OCI-LY7 (cell line): Measurements from ENCODE around the gene LENG1. TPM values are rescaled to one million over a fixed set of nuclear protein-coding genes. Genes with fewer than 3 reads are reported as not detected.

Experiments used
- BruUV-seq: library from RNA; stranded (reverse); fragments of 400-500 nt; replicated peaks from 2 replicates; lab custom pipeline; 2021; lab: Mats Ljungman, UMichigan
- CTCF ChIA-PET: fragments of 300-600 bp; sonication (Branson Sonifier 250); formaldehyde crosslinking; loops from one replicate; lab custom pipeline; 2022; ENCODE audit warnings: antibody characterized with exemption; ENCODE audit not compliant: unreplicated experiment; lab: Charles Lee
- POLR2A ChIA-PET: fragments of 300-600 bp; sonication (Branson Sonifier 250); formaldehyde crosslinking; loops from one replicate; lab custom pipeline; 2022; ENCODE audit warnings: antibody characterized with exemption; lab: Charles Lee
- DNase-seq: peaks from one replicate; pipeline ENCODE4 v3.0.0-alpha.2; 2015; ENCODE audit warnings: low spot score
- H2AFZ ChIP-seq: fragments of 200-600 bp; sonication (generic), shearing (Covaris generic); 2 replicates; pipeline ENCODE4 v1.6.1; 2014; ENCODE audit warnings: mild to moderate bottlenecking, antibody characterized with exemption, low read length, moderate library complexity
- H3K27ac ChIP-seq: fragments of 200-600 bp; sonication (generic); 2 replicates; pipeline ENCODE4 v1.5.1; 2014; ENCODE audit warnings: mixed run types, low read depth, mild to moderate bottlenecking, moderate library complexity, low read length, inconsistent platforms; ENCODE audit not compliant: poor library complexity, severe bottlenecking
- H3K36me3 ChIP-seq: fragments of 200-600 bp; sonication (generic); 2 replicates; pipeline ENCODE4 v1.6.1; 2014; ENCODE audit warnings: mild to moderate bottlenecking, antibody characterized with exemption, low read length, moderate library complexity, mixed read lengths; ENCODE audit not compliant: insufficient read depth
- H3K4me1 ChIP-seq: fragments of 200-600 bp; sonication (generic); 2 replicates; pipeline ENCODE4 v1.5.1; 2014; ENCODE audit warnings: mild to moderate bottlenecking, low read length; ENCODE audit not compliant: insufficient read depth, poor library complexity, severe bottlenecking
- H3K4me2 ChIP-seq: fragments of 200-600 bp; sonication (generic); 2 replicates; pipeline ENCODE4 v1.6.1; 2014; ENCODE audit warnings: mild to moderate bottlenecking, low read length
- H3K4me3 ChIP-seq: fragments of 200-600 bp; sonication (generic); 2 replicates; pipeline ENCODE4 v1.5.1; 2014; ENCODE audit warnings: mild to moderate bottlenecking, low read depth, low read length; ENCODE audit not compliant: poor library complexity, severe bottlenecking
- H3K79me2 ChIP-seq: fragments of 200-600 bp; sonication (generic); 2 replicates; pipeline ENCODE4 v1.6.1; 2016; ENCODE audit warnings: low read depth, mild to moderate bottlenecking, low read length, moderate library complexity, mixed read lengths; ENCODE audit not compliant: insufficient read depth
- H3K9me2 ChIP-seq: fragments of 200-600 bp; sonication (generic); 2 replicates; pipeline ENCODE4 v1.6.1; 2016; ENCODE audit warnings: mild to moderate bottlenecking, low read length, mixed read lengths; ENCODE audit not compliant: insufficient read depth
- H3K9me3 ChIP-seq: fragments of 200-600 bp; sonication (generic); 2 replicates; pipeline ENCODE4 v1.6.1; 2014; ENCODE audit warnings: mild to moderate bottlenecking, mixed run types, low read length, mixed read lengths
- H4K20me1 ChIP-seq: fragments of 200-600 bp; sonication (generic); 2 replicates; pipeline ENCODE4 v1.6.1; 2014; ENCODE audit warnings: mild to moderate bottlenecking, antibody characterized with exemption, low read length, moderate library complexity, mixed read lengths; ENCODE audit not compliant: insufficient read depth
- EZH2phosphoT487 ChIP-seq: fragments of 200-600 bp; sonication (generic); IDR thresholded peaks from 2 replicates; pipeline ENCODE4 v1.6.1; 2018; ENCODE audit warnings: low read depth, borderline replicate concordance, mild to moderate bottlenecking, mixed run types, antibody characterized with exemption, low read length, moderate library complexity, mixed read lengths
- intact Hi-C: fragments of 100-400 bp; cut with micrococcal nuclease; formaldehyde crosslinking; loops from one replicate; pipeline ENCODE4 v1.10.0; 2022; ENCODE audit not compliant: unreplicated experiment
- total RNA-seq, 2 experiments: library from RNA; depleted of rRNA in 1 of 2; stranded (reverse); fragments of >200 nt in 1 of 2; shearing (Covaris generic) in 1 of 2; gene quantifications; 2 replicates each; pipeline ENCODE4 v1.2.3, GENCODE V29; 2014 to 2022
- TF ChIP-seq, protein P1 (sequence below): fragments of 200-600 bp; sonication (generic); conservative IDR thresholded peaks from 2 replicates; pipeline ENCODE4 v1.5.1; 2014; ENCODE audit warnings: mild to moderate bottlenecking, antibody characterized with exemption, low read length, moderate library complexity, mixed read lengths

LENG1 gene
- total RNA-seq, 2 experiments from 2014 or later, result 4.7 to 8.0 TPM

DNA sequence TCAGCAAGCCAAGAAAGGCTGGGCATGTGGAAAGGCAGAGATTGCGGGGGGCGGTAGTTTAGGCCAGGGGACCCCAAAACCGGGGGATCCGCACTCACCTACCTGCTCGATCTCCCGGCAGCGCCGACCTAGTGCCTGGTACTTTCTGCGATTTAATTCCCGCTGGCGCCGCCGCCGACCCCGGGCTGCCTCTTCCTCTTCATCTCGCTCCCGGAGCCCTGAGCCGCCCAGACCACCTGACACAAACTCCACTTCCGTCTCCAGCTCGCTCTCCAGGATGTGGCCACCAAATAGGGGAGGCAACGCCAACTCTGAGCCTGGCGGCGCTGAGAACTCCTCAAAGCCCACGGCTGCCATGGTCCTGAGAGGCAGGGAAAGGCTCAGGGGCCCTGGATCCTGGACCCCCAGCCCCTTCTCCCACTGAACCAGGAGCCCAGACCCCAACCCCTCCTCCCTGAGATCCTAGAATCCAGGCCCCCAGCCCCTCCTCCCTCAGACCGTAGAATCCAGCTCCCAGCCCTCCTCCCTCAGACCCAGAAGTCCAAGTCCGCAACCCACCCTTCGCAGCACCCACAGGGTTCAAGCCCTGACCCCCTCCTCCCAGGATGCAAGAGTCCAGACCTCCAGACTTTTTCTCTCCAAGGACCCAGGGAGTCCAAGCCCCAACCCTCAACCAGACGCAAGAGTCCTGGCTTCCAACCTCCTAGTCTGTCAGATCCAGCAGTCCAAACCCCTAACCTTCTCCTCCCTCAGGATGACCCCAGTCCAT, 45.0 kb downstream of the LENG1 start:
- BruUV-seq, result no TSS peak
- POLR2A ChIA-PET, result interaction anchor here (1.5 kb wide), 1 partner anchor 23 kb away, joined by 7 read pairs; the partner anchor contains the start of gene CNOT3
- H3K27ac ChIP-seq, result peak overlapping the region; percentile 66
- H3K9me3 ChIP-seq, result no peaks in the 10 kb centered on the region
- H3K79me2 ChIP-seq, result peaks cover 29% of the 10 kb centered on the region
- H3K4me3 ChIP-seq, result peak overlapping the region; percentile 92
- intact Hi-C loops, result loop anchor here (1.0 kb wide), 1 partner anchor 23 kb away; the partner anchor contains the start of gene CNOT3
- no peaks in the 10 kb centered on the region for H3K9me2 ChIP-seq
- H3K4me1 ChIP-seq, result peaks cover 16% of the 10 kb centered on the region
- peak; percentile 62 for DNase-seq
- TF ChIP-seq EZH2phosphoT487, result no peak
- TF ChIP-seq, protein P1, sequence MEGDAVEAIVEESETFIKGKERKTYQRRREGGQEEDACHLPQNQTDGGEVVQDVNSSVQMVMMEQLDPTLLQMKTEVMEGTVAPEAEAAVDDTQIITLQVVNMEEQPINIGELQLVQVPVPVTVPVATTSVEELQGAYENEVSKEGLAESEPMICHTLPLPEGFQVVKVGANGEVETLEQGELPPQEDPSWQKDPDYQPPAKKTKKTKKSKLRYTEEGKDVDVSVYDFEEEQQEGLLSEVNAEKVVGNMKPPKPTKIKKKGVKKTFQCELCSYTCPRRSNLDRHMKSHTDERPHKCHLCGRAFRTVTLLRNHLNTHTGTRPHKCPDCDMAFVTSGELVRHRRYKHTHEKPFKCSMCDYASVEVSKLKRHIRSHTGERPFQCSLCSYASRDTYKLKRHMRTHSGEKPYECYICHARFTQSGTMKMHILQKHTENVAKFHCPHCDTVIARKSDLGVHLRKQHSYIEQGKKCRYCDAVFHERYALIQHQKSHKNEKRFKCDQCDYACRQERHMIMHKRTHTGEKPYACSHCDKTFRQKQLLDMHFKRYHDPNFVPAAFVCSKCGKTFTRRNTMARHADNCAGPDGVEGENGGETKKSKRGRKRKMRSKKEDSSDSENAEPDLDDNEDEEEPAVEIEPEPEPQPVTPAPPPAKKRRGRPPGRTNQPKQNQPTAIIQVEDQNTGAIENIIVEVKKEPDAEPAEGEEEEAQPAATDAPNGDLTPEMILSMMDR, result no peak
- peaks cover 58% of the 10 kb centered on the region for H3K36me3 ChIP-seq
- peak overlapping the region; percentile 10; the same call in 1 of the 2 replicates for H2AFZ ChIP-seq
- H3K4me2 ChIP-seq, result peak overlapping the region; percentile 94
- CTCF ChIA-PET, result interaction anchor here (1.3 kb wide), 1 partner anchor 23 kb away, joined by 6 read pairs; the partner anchor contains the start of gene CNOT3
- H4K20me1 ChIP-seq, result 0 out of 2 replicates have a peak, but pooled peaks cover 5% of the 10 kb centered on the region

DNA sequence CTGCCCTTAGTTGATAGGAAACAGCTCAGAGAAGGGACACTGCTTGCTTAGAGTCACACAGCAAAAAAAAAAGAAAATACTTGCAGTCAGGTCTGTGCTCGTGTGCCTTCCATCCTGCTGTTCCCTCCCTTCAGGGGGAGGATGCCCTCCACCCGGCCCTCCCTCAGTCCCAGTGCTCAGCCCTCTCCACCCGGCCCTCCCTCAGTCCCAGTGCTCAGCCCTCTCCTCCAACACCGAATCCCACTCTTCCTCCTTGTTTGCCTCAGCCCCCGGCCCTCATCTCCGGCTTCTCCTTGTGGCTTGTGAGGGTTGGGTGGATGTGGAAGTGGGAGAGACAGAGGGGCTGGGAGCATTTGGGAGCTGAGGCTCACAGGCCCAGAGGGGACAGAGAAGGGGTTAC, 49.9 kb downstream of the LENG1 start:
- H2AFZ ChIP-seq, result no peak overlapping the region
- no peak overlapping the region for H3K27ac ChIP-seq
- no peaks in the 10 kb centered on the region for H3K9me2 ChIP-seq
- intact Hi-C loops, result no loop called here
- DNase-seq, result no peak
- no TSS peak for BruUV-seq
- H4K20me1 ChIP-seq, result 0 out of 2 replicates have a peak, but pooled peaks cover 5% of the 10 kb centered on the region
- H3K9me3 ChIP-seq, result no peaks in the 10 kb centered on the region
- H3K4me3 ChIP-seq, result no peak overlapping the region
- no peak overlapping the region for H3K4me2 ChIP-seq
- peaks cover 7% of the 10 kb centered on the region for H3K4me1 ChIP-seq
- H3K36me3 ChIP-seq, result peaks cover 82% of the 10 kb centered on the region
- peaks cover 17% of the 10 kb centered on the region for H3K79me2 ChIP-seq
- CTCF ChIA-PET, result no interaction called here
- no peak for TF ChIP-seq EZH2phosphoT487
- TF ChIP-seq, protein P1, result no peak
- POLR2A ChIA-PET, result no interaction called here

DNA sequence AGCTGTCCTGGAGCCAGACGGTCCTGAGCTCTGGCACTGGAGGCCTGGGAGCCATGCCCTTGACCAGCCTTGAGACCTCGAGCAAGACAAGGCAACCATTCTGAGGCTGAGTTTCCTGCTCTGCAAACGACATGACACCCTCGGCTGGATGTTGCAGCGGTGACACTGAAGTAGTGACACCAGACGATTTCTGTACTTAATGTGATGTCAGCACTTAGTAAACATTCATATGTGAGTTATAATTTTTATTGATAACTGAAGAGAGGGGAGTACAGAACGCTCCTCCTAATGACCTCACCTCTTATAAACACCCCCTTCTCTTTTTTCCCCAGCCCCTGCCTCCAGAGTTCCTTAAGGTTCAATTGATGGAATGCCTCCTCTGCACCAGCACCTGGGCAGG, 51.0 kb downstream of the LENG1 start:
- ChIA-PET POLR2A (no interaction called here), CTCF (no interaction called here)
- Histone ChIP-seq H3K9me2 (no peaks in the 10 kb centered on the region), H3K4me3 (no peak overlapping the region), H3K4me1 (peaks cover 5% of the 10 kb centered on the region), H3K36me3 (peaks cover 78% of the 10 kb centered on the region), H3K4me2 (no peak overlapping the region), H2AFZ (no peak overlapping the region), H3K9me3 (no peaks in the 10 kb centered on the region), H3K27ac (no peak overlapping the region), H4K20me1 (no peaks in the 10 kb centered on the region), H3K79me2 (peaks cover 20% of the 10 kb centered on the region; the same call in 1 of the 2 replicates)
- intact Hi-C loops, result no loop called here
- TF ChIP-seq, protein P1, result no peak
- TF ChIP-seq EZH2phosphoT487, result no peak
- BruUV-seq, result no TSS peak
- DNase-seq, result no peak
